Neuronal stem cell (in vitro differentiated cells): ENCODE results near the gene TAF6.
A peak's percentile ranks its signal among the peaks of the same experiment; 100 is the strongest.

Experiments
- DNase-seq: peaks from one replicate; pipeline ENCODE4 v3.0.0-alpha.2; 2013; ENCODE audit warnings: low spot score
- H2AFZ ChIP-seq: one replicate; pipeline ENCODE4 v1.6.1; 2013; ENCODE audit warnings: mild to moderate bottlenecking, low read length, inconsistent platforms
- H2AK5ac ChIP-seq: 2 replicates; pipeline ENCODE4 v1.6.1; 2013; ENCODE audit warnings: low read depth, mild to moderate bottlenecking, inconsistent platforms, low read length, moderate library complexity, mixed read lengths
- H2BK120ac ChIP-seq: 2 replicates; pipeline ENCODE4 v1.6.1; 2013; ENCODE audit warnings: low read depth, mild to moderate bottlenecking, inconsistent platforms, low read length, moderate library complexity, mixed read lengths
- H2BK12ac ChIP-seq: one replicate; pipeline ENCODE4 v1.6.1; 2013; ENCODE audit warnings: low read length, inconsistent platforms
- H2BK15ac ChIP-seq: 2 replicates; pipeline ENCODE4 v1.6.1; 2013; ENCODE audit warnings: mild to moderate bottlenecking, low read length, inconsistent platforms, mixed read lengths
- H2BK5ac ChIP-seq: one replicate; pipeline ENCODE4 v1.6.1; 2013; ENCODE audit warnings: inconsistent platforms, mild to moderate bottlenecking, low read length, moderate library complexity
- H3K14ac ChIP-seq: one replicate; pipeline ENCODE4 v1.6.1; 2013; ENCODE audit warnings: low read length, inconsistent platforms
- H3K18ac ChIP-seq: 2 replicates; pipeline ENCODE4 v1.6.1; 2013; ENCODE audit warnings: low read length, inconsistent platforms
- H3K23ac ChIP-seq: 2 replicates; pipeline ENCODE4 v1.6.1; 2013; ENCODE audit warnings: low read depth, mild to moderate bottlenecking, mixed read lengths, low read length, inconsistent platforms; ENCODE audit not compliant: poor library complexity
- H3K27ac ChIP-seq: replicated peaks from 3 replicates; pipeline ENCODE4 v1.5.1; 2013; ENCODE audit warnings: low read length, inconsistent platforms
- H3K27me3 ChIP-seq, 3 experiments: 2 replicates each; pipeline ENCODE4 v1.6.1; 2013; ENCODE audit warnings: low read length in 3 of 3, mild to moderate bottlenecking in 2 of 3, inconsistent platforms in 1 of 3, low read depth in 1 of 3, mixed read lengths in 1 of 3, moderate library complexity in 1 of 3; ENCODE audit not compliant: control insufficient read depth in 3 of 3, insufficient read depth in 3 of 3
- H3K36me3 ChIP-seq, 2 donors: replicated peaks in 1 of 2; 2 replicates each; pipeline ENCODE4 v1.6.1; 2013; ENCODE audit warnings: low read length in 2 of 2; ENCODE audit not compliant: control insufficient read depth in 2 of 2, insufficient read depth in 2 of 2
- H3K4ac ChIP-seq: 2 replicates; pipeline ENCODE4 v1.6.1; 2013; ENCODE audit warnings: inconsistent platforms, mild to moderate bottlenecking, low read length, moderate library complexity
- H3K4me1 ChIP-seq, 2 donors: 1 replicate in 1 of 2; 2 replicates in 1 of 2; pipeline ENCODE4 v1.6.1; 2013; ENCODE audit warnings: low read length in 2 of 2, low read depth in 1 of 2; ENCODE audit not compliant: control insufficient read depth in 2 of 2, insufficient read depth in 1 of 2
- H3K4me2 ChIP-seq: one replicate; pipeline ENCODE4 v1.6.1; 2013; ENCODE audit warnings: mild to moderate bottlenecking, low read length, inconsistent platforms; ENCODE audit not compliant: insufficient read depth, poor library complexity, severe bottlenecking
- H3K4me3 ChIP-seq, 2 donors: 2 replicates each; pipeline ENCODE4 v1.5.1; 2013; ENCODE audit warnings: low read length in 2 of 2, mild to moderate bottlenecking in 2 of 2, inconsistent platforms in 1 of 2, moderate library complexity in 1 of 2
- H3K79me1 ChIP-seq: one replicate; pipeline ENCODE4 v1.6.1; 2013; ENCODE audit warnings: low read depth, mild to moderate bottlenecking, inconsistent platforms, low read length, moderate library complexity
- H3K9ac ChIP-seq: one replicate; pipeline ENCODE4 v1.6.1; 2013; ENCODE audit warnings: mild to moderate bottlenecking, low read depth, low read length, inconsistent platforms; ENCODE audit not compliant: poor library complexity
- H3K9me3 ChIP-seq, 2 donors: replicated peaks in 1 of 2; 2 replicates each; pipeline versions ENCODE3 to v1.6.1; 2013; ENCODE audit warnings: low read length in 2 of 2, mild to moderate bottlenecking in 2 of 2, inconsistent platforms in 1 of 2, low read depth in 1 of 2, mixed read lengths in 1 of 2, moderate library complexity in 1 of 2; ENCODE audit not compliant: control insufficient read depth in 2 of 2, insufficient read depth in 1 of 2
- H4K8ac ChIP-seq: one replicate; pipeline ENCODE4 v1.6.1; 2013; ENCODE audit warnings: low read depth, mild to moderate bottlenecking, inconsistent platforms, low read length, moderate library complexity
- H4K91ac ChIP-seq: one replicate; pipeline ENCODE4 v1.6.1; 2013; ENCODE audit warnings: low read length, low read depth, mild to moderate bottlenecking, inconsistent platforms; ENCODE audit not compliant: poor library complexity
- WGBS, 2 donors: extraction: QIAGEN DNeasy Blood & Tissue Kit; methylation state at CpG; one replicate each; pipeline ENCODE4 v1.1.7; 2013; ENCODE audit warnings: missing lambda C conversion rate in 2 of 2, mixed read lengths in 1 of 2; ENCODE audit not compliant: insufficient read length in 2 of 2, insufficient replicate concordance in 1 of 2; ENCODE audit errors: extremely low coverage in 2 of 2; 5-methylcytosine and 5-hydroxymethylcytosine counted together

The TAF6 gene

GRCh38 chr7:100089458-100090196 is 29.5 kb downstream of the TAF6 start:
- H2AK5ac ChIP-seq, result peak overlapping the region; percentile 85
- H2BK15ac ChIP-seq, result no peak overlapping the region
- peak overlapping the region; percentile 74 for H3K4me2 ChIP-seq
- H3K14ac ChIP-seq, result peak overlapping the region; percentile 91
- no peak overlapping the region for H2BK12ac ChIP-seq
- H2BK120ac ChIP-seq, result no peak overlapping the region
- no peak overlapping the region for H4K91ac ChIP-seq
- peak overlapping the region; percentile 95 for H3K4me3 ChIP-seq
- H3K36me3 ChIP-seq, result peaks cover 39 to 45% of the 10 kb centered on the region in 2 donors
- no peak overlapping the region for H3K4ac ChIP-seq
- peak overlapping the region; percentile 77 for H2BK5ac ChIP-seq
- peak overlapping the region; percentile 91 for H2AFZ ChIP-seq
- no peak overlapping the region for H4K8ac ChIP-seq
- peaks cover 0 to 2% (median 0%) of the 10 kb centered on the region in 3 experiments for H3K27me3 ChIP-seq
- peak overlapping the region; percentile 95 for H3K9ac ChIP-seq
- peak overlapping the region; percentile 97 for H3K23ac ChIP-seq
- peaks cover 0 to 5% of the 10 kb centered on the region in 2 donors for H3K4me1 ChIP-seq
- H3K9me3 ChIP-seq, result no peaks in the 10 kb centered on the region
- H3K27ac ChIP-seq, result peak overlapping the region; percentile 84
- H3K79me1 ChIP-seq, result peaks cover 6% of the 10 kb centered on the region
- peak overlapping the region; percentile 99 for H3K18ac ChIP-seq
- WGBS, 2 donors, result no CpG with 5 or more reads among the region's 7 CpGs
- DNase-seq, result no peak

GRCh38 chr7:100088621-100089457 is 30.3 kb downstream of the TAF6 start, which contains the start of gene COPS6:
TSS of gene COPS6 (plus strand) at chr7:100088969. CDS start at chr7:100088991, 22 bp downstream.
- H2BK15ac ChIP-seq, result peak within 1 kb of the TSS; percentile 21
- H3K27me3 ChIP-seq, result peaks cover 0 to 2% (median 0%) of the 10 kb centered on the region in 3 experiments
- peak; percentile 75 for DNase-seq
- no peaks in the 10 kb centered on the region for H3K9me3 ChIP-seq
- H3K23ac ChIP-seq, result peak within 1 kb of the TSS; percentile 97
- peak within 1 kb of the TSS; percentile 90 for H2AK5ac ChIP-seq
- H3K14ac ChIP-seq, result peak within 1 kb of the TSS; percentile 91
- H2AFZ ChIP-seq, result peak within 1 kb of the TSS; percentile 91
- H2BK5ac ChIP-seq, result peak within 1 kb of the TSS; percentile 77
- peak within 1 kb of the TSS; percentile 84 for H3K27ac ChIP-seq
- no peak within 1 kb of the TSS for H4K8ac ChIP-seq
- no CpG with 5 or more reads among the region's 68 CpGs for WGBS, 2 donors
- peak within 1 kb of the TSS; percentile 74 for H3K4me2 ChIP-seq
- peak within 1 kb of the TSS; percentile 93 for H3K4ac ChIP-seq
- H3K4me3 ChIP-seq, result peak within 1 kb of the TSS; percentile 95
- no peak within 1 kb of the TSS for H2BK12ac ChIP-seq
- H3K18ac ChIP-seq, result peak within 1 kb of the TSS; percentile 99
- H4K91ac ChIP-seq, result no peak within 1 kb of the TSS
- H3K36me3 ChIP-seq, result peaks cover 32 to 37% of the 10 kb centered on the region in 2 donors
- peak within 1 kb of the TSS; percentile 95 for H3K9ac ChIP-seq
- peaks cover 3% of the 10 kb centered on the region for H3K79me1 ChIP-seq
- peaks cover 0 to 5% of the 10 kb centered on the region in 2 donors for H3K4me1 ChIP-seq
- no peak within 1 kb of the TSS for H2BK120ac ChIP-seq

GRCh38 chr7:100088095-100088620 is 31.0 kb downstream of the TAF6 start:
- Histone ChIP-seq H2AK5ac (peak overlapping the region; percentile 90), H2AFZ (peak overlapping the region; percentile 91), H3K23ac (no peak overlapping the region), H2BK5ac (peak overlapping the region; percentile 77), H4K91ac (no peak overlapping the region), H3K79me1 (no peaks in the 10 kb centered on the region), H3K18ac (peak overlapping the region; percentile 50), H3K4me2 (peak overlapping the region; percentile 74), H4K8ac (no peak overlapping the region), H2BK120ac (no peak overlapping the region), H3K27me3 (peaks cover 0 to 2% (median 0%) of the 10 kb centered on the region in 3 experiments), H3K4me1 (peaks cover 0 to 5% of the 10 kb centered on the region in 2 donors), H3K9me3 (no peaks in the 10 kb centered on the region), H3K14ac (no peak overlapping the region), H3K4ac (peak overlapping the region; percentile 58), H3K4me3 (peak overlapping the region; percentile 95), H3K36me3 (peaks cover 25 to 30% of the 10 kb centered on the region in 2 donors), H3K9ac (peak overlapping the region; percentile 95), H2BK12ac (no peak overlapping the region), H2BK15ac (no peak overlapping the region), H3K27ac (peak overlapping the region; percentile 73)
- no peak for DNase-seq
- WGBS, 2 donors, result no CpG with 5 or more reads among the region's 11 CpGs
